NCI-H2029 (cell line): ENCODE results near the gene CDK17.
"Not testable (repeated sequence)": the region's sequence is repeated elsewhere in the genome, so short reads cannot be mapped to it uniquely, and the experiment has no call there.

ENCODE experiments used
- DNase-seq: peaks from one replicate; lab custom pipeline; 2025; lab: John Stamatoyannopoulos, UW

The CDK17 gene

GRCh38 chr12:96354326-96354725 lies 45.9 kb downstream of the CDK17 start:
- DNase-seq: no peak

- no peak for DNase-seq
These were observed 47.9 kb downstream of the CDK17 start for GRCh38 chr12:96352161-96352835.

- DNase-seq: no peak
These were observed 49.3 kb downstream of the CDK17 start for GRCh38 chr12:96350982-96351381.

GRCh38 chr12:96347130-96347699 lies 53.0 kb downstream of the CDK17 start:
- no peak for DNase-seq

GRCh38 chr12:96346716-96347115 lies 53.5 kb downstream of the CDK17 start:
- peak; percentile 50 for DNase-seq

GRCh38 chr12:96344124-96344695 lies 56.0 kb downstream of the CDK17 start:
- no peak for DNase-seq

- no peak for DNase-seq
These were observed 56.8 kb downstream of the CDK17 start for GRCh38 chr12:96343347-96343954.

GRCh38 chr12:96339666-96340065 lies 60.6 kb downstream of the CDK17 start:
- not testable (repeated sequence) for DNase-seq

GRCh38 chr12:96338852-96339471 lies 61.3 kb downstream of the CDK17 start:
- no peak for DNase-seq

- DNase-seq: no peak
These were observed 62.3 kb downstream of the CDK17 start for GRCh38 chr12:96337953-96338352.

GRCh38 chr12:96336489-96336888 lies 63.8 kb downstream of the CDK17 start:
- DNase-seq: no peak

- DNase-seq: no peak
These were observed 65.0 kb downstream of the CDK17 start for GRCh38 chr12:96335270-96335669.

- DNase-seq: no peak
These were observed 65.7 kb downstream of the CDK17 start for GRCh38 chr12:96334502-96334901.

GRCh38 chr12:96329545-96329944 lies 70.7 kb downstream of the CDK17 start:
- no peak for DNase-seq

- no peak for DNase-seq
These were observed 71.2 kb downstream of the CDK17 start for GRCh38 chr12:96329018-96329417.

- DNase-seq: no peak
These were observed 72.3 kb downstream of the CDK17 start for GRCh38 chr12:96327889-96328288.

- no peak for DNase-seq
These were observed 72.9 kb downstream of the CDK17 start for GRCh38 chr12:96327346-96327745.

GRCh38 chr12:96326628-96327227 lies 73.5 kb downstream of the CDK17 start:
- no peak for DNase-seq

GRCh38 chr12:96323906-96324305 lies 76.3 kb downstream of the CDK17 start:
- DNase-seq: no peak

- no peak for DNase-seq
These were observed 77.5 kb downstream of the CDK17 start for GRCh38 chr12:96322720-96323119.

GRCh38 chr12:96321941-96322340 lies 78.3 kb downstream of the CDK17 start:
- DNase-seq: no peak

- DNase-seq: not testable (repeated sequence)
These were observed 82.4 kb downstream of the CDK17 start for GRCh38 chr12:96317801-96318200.
